IMR-90 (cell line): Measurements from ENCODE around the gene TSPAN4.

ENCODE experiments used
- CEBPB ChIP-seq: IDR thresholded peaks from 2 replicates; pipeline ENCODE4 v1.6.1; 2012; ENCODE audit warnings: low read depth, low read length, improper control_type of control experiment
- MXI1 ChIP-seq: IDR thresholded peaks from 2 replicates; pipeline ENCODE4 v1.6.1; 2012; ENCODE audit warnings: low read depth, mild to moderate bottlenecking, low read length, moderate library complexity, borderline replicate concordance
- NFE2L2 ChIP-seq: fragments of 150-350 bp; IDR thresholded peaks from 2 replicates; pipeline ENCODE4 v1.6.1; 2016; ENCODE audit warnings: low read depth, mild to moderate bottlenecking, low read length
- POLR2A ChIP-seq: IDR thresholded peaks from 2 replicates; pipeline ENCODE4 v1.6.1; 2012; ENCODE audit warnings: mild to moderate bottlenecking, low read depth, low read length
- SMC3 ChIP-seq: fragments of 150-350 bp; IDR thresholded peaks from 2 replicates; pipeline ENCODE4 v1.6.1; 2016; ENCODE audit warnings: low read depth, mild to moderate bottlenecking, antibody characterized with exemption, low read length, moderate library complexity
- TF ChIP-seq, protein P1 (sequence below): conservative IDR thresholded peaks from 2 replicates; pipeline ENCODE4 v1.5.1; 2012; ENCODE audit warnings: mild to moderate bottlenecking, low read depth, low read length, improper control_type of control experiment
- TF ChIP-seq, protein P2 (sequence below): fragments of 150-350 bp; IDR thresholded peaks from 2 replicates; pipeline ENCODE4 v1.6.1; 2016; ENCODE audit warnings: low read depth, mild to moderate bottlenecking, low read length, moderate library complexity, borderline replicate concordance
- TF ChIP-seq, protein P3 (sequence below): fragments of 150-350 bp; IDR thresholded peaks from 2 replicates; pipeline ENCODE4 v1.6.1; 2017; ENCODE audit warnings: mild to moderate bottlenecking, antibody characterized with exemption, low read length, low read depth

DNA sequence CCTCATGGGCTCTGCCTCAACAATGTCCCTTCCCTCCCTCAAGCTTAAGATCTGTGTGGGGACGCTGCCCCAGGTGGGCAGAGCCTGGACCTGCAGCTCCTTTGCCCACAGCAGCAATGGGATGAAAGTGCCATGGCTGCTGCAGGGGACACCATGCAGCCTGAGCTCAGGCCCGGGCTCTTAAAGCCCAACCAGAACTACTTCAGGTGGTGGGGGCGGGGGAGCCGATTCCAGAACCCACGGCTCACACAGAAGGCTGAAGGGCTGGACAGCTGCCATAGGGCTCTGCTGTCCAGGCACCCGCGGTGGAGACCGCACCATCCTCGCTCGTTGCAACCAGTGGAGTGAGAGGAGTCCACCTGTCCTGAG, 55.5 kb downstream of the TSPAN4 start:
- TF ChIP-seq SMC3: no peak
- TF ChIP-seq, protein P1, sequence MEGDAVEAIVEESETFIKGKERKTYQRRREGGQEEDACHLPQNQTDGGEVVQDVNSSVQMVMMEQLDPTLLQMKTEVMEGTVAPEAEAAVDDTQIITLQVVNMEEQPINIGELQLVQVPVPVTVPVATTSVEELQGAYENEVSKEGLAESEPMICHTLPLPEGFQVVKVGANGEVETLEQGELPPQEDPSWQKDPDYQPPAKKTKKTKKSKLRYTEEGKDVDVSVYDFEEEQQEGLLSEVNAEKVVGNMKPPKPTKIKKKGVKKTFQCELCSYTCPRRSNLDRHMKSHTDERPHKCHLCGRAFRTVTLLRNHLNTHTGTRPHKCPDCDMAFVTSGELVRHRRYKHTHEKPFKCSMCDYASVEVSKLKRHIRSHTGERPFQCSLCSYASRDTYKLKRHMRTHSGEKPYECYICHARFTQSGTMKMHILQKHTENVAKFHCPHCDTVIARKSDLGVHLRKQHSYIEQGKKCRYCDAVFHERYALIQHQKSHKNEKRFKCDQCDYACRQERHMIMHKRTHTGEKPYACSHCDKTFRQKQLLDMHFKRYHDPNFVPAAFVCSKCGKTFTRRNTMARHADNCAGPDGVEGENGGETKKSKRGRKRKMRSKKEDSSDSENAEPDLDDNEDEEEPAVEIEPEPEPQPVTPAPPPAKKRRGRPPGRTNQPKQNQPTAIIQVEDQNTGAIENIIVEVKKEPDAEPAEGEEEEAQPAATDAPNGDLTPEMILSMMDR: peak; percentile 29; the same call in 1 of the 2 replicates
- TF ChIP-seq POLR2A: no peak
- TF ChIP-seq, protein P2, sequence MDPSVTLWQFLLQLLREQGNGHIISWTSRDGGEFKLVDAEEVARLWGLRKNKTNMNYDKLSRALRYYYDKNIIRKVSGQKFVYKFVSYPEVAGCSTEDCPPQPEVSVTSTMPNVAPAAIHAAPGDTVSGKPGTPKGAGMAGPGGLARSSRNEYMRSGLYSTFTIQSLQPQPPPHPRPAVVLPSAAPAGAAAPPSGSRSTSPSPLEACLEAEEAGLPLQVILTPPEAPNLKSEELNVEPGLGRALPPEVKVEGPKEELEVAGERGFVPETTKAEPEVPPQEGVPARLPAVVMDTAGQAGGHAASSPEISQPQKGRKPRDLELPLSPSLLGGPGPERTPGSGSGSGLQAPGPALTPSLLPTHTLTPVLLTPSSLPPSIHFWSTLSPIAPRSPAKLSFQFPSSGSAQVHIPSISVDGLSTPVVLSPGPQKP: no peak
- TF ChIP-seq, protein P3, sequence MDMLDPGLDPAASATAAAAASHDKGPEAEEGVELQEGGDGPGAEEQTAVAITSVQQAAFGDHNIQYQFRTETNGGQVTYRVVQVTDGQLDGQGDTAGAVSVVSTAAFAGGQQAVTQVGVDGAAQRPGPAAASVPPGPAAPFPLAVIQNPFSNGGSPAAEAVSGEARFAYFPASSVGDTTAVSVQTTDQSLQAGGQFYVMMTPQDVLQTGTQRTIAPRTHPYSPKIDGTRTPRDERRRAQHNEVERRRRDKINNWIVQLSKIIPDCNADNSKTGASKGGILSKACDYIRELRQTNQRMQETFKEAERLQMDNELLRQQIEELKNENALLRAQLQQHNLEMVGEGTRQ: no peak
- TF ChIP-seq MXI1: no peak
- TF ChIP-seq NFE2L2: no peak
- no peak for TF ChIP-seq CEBPB
